HG02759 (cell line): ENCODE measurements around the gene PRICKLE2.
"Not testable (repeated sequence)": the region's sequence is repeated elsewhere in the genome, so short reads cannot be mapped to it uniquely, and the experiment has no call there.

ENCODE experiments used
- ATAC-seq: cut with Tn5 transposase; IDR thresholded peaks from one replicate; pipeline ENCODE4 v1.9.1; 2021; ENCODE audit warnings: mild to moderate bottlenecking, moderate library complexity; ENCODE audit not compliant: unreplicated experiment

PRICKLE2 gene

DNA sequence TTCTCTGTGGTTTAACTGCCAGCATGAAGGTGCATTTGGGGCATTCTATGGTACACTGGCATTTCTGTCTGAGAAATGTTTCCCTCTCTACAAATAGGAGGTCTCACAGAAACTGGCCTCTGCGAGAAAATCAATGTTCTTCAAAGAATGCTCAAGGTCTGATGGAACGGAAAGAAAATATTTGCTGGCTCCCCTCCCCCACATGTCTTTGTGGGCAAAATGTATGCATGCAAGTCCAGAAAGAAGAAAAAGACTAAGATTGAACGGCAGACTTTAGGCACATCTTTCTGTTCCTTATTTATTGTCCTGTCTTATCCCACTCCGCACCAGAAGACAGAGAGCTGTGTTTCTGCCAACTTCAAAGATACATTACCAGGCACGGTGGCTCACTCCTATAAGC lies 118.1 kb downstream of the PRICKLE2 start:
- ATAC-seq: no peak

DNA sequence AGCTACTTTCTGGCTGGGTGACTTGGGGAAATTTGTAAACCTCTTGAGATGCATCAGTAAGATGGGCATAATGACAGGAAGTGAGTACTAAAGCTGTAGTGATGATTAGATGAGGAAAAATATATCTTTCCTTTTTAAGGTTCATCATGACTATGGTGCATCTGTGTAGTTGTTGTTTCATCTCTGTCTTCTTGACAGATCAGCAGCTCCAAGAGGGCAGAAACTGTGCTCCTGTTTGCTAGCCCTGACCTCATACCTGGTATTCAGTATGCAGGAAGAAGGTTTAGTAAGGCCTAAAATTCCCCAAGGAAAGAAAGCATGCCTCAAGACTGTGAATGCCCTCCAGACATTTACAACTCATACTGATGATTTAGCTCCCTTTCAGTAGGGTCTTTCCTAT lies 119.5 kb downstream of the PRICKLE2 start:
- ATAC-seq: no peak

GRCh38 chr3:64104691-64105111 lies 120.6 kb downstream of the PRICKLE2 start:
- no peak for ATAC-seq

GRCh38 chr3:64104006-64104405 lies 121.3 kb downstream of the PRICKLE2 start:
- ATAC-seq: no peak

DNA sequence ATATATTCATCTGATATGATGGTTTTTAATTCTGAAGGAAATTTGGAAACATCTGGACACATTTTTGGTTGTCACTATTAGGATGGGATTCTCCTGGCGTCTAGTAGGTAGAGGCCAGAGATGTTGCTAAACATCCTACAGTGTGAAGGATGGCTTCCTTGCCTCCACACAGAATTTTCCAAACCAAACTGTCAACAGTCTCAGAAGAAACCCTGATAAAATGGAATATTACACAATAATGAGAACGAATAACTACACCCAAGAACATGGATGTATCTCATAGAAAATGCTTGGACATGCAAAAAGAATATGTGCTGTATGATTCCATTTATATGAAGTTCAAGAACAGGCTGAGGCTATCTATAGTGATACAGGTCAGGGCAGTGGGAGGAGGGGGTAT lies 122.1 kb downstream of the PRICKLE2 start:
- no peak for ATAC-seq

- ATAC-seq: no peak
Measured at GRCh38 chr3:64102147-64102546, 123.1 kb downstream of the PRICKLE2 start.

GRCh38 chr3:64099316-64099715 lies 126.0 kb downstream of the PRICKLE2 start:
- ATAC-seq: no peak

DNA sequence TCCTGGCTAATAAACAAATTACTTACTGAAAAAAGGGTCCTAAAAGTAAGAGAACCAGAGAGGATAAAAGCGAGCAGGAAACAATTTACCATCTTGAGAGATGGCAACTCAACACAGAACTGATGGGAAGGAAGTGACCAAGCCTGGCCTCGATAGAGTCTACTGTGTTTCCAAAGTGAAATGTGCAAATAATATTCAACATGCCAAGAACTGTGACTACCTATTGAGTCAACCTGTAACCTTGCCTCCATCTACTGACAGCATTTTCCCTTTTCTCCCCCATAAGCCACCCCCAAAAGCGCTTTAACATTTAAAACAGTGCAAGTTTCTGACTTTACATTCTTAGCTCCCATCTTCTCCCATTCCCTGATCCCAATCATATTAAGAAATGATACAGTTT lies 126.6 kb downstream of the PRICKLE2 start:
- no peak for ATAC-seq

- no peak for ATAC-seq
Measured at GRCh38 chr3:64097920-64098319, 127.3 kb downstream of the PRICKLE2 start.

DNA sequence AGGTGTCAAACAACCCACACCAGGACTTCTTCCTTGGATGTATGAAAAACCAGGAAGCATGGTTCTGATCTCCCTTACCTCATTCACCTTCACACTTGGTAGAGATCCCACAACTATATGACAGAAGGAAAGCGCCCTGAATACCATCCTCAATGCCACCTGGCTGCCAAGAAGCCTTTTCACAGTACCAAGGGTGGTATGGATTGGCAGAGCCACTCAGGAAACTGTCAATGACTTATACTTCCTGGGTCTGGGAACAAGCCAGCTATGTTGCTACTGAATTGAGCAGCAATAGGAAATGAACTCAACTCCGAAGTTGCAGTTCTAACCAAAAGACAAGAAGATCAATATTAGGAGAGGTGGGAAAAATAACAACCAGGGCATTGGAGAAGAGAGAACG lies 129.5 kb downstream of the PRICKLE2 start:
- ATAC-seq: no peak

GRCh38 chr3:64094713-64095079 lies 130.6 kb downstream of the PRICKLE2 start:
- ATAC-seq: no peak

DNA sequence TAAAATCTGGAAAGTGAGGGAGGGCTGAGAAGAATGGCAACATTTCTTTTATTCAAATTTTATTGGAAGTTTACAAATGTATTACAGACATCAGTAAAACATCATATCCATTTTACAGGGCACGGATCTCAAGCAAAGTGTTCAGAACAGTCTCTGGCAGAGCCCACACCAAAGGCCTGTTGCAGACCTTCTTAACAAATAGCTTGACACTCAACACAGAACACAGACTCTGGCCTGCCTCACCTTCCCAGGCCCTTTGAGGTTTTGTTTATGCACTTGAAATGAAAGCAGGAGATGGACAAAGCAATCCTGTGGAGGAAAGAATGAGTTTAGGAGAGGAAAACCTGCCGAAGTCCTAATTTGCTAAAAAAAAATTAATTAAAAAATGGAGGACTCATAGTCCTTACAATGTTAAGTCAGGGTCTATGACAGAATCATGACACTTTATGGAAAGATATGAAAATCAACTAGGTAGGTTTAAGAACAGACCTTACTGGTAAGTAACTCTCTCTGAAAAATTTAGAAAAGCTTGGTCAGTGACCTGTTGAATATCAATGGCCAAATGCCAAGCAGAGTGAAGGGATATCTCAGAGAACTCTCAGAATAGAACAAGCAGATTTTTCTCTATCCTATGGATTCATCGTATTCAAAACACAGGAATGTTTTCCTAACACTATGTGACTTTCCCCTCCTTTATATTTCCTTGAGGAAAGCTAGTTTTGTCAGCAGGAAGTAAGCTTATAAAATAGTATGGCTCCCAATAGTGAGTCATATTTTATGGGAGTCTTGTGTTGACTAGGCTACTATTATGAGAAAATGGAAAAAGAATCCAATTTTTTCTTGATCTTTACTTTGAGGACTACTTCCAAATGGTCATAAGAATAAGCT lies 131.2 kb downstream of the PRICKLE2 start:
- no peak for ATAC-seq

- ATAC-seq: no peak
Measured at GRCh38 chr3:64093211-64093610, 132.1 kb downstream of the PRICKLE2 start.

GRCh38 chr3:64091501-64091900 lies 133.8 kb downstream of the PRICKLE2 start:
- ATAC-seq: no peak

DNA sequence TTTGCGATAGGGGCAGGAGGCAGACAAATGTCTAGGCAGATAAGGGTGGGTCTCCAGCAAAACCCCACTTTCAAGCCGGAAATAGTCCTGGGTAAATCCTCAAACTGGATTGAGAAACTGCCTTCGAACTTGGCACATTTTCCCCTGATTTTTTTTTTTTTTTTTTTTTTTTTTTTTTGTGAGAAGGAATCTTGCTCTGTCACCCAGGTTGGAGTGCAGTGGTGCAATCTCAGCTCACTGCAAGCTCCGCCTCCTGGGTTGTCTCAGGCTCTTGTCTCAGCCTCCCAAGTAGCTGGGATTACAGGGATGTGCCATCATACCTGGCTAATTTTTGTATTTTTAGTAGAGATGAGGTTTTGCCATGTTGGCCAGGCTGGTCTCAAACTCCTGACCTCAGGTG lies 135.9 kb downstream of the PRICKLE2 start:
- not testable (repeated sequence) for ATAC-seq

- ATAC-seq: no peak
Measured at GRCh38 chr3:64088408-64089205, 136.7 kb downstream of the PRICKLE2 start.

GRCh38 chr3:64086479-64087252 lies 138.6 kb downstream of the PRICKLE2 start:
- no peak for ATAC-seq

DNA sequence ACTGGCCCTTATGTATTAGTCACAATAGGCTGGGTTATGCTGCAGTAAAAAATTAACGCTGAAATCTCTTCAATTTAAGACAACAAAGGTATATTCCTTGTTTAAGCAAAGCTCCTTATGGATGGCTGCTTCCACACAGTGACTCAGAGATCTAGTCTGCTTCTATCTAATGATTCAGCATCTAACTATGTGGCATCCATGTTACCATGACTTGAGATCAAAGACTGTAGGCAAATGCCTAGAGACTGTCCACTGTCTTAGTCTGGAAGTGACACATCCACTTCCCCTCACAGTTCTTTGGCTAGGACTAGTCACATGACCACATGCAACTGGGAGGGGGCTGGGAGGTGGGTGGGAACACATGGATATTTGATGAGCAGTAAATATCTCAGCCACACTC lies 140.6 kb downstream of the PRICKLE2 start:
- ATAC-seq: no peak

DNA sequence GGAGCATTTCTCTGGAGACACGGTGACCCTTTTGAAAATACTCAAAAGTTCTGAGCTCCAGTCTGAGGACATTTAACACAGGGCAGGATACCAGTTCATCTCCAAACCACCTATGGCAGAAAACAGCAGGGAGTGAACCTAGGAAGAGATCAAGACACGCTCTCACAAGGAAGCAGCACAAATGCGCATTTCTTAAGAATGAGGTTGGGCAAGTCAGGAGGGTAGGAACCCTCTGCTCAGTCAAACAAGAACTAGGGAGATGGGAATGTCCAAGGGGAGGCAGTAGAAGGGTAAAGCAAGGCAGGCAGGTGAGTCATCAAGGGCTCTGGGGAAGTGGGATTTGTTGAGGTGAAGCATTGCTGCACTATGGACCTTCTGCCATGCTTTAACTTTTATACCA lies 141.7 kb downstream of the PRICKLE2 start:
- ATAC-seq: no peak

- ATAC-seq: no peak
Measured at GRCh38 chr3:64082961-64083541, 142.2 kb downstream of the PRICKLE2 start.

DNA sequence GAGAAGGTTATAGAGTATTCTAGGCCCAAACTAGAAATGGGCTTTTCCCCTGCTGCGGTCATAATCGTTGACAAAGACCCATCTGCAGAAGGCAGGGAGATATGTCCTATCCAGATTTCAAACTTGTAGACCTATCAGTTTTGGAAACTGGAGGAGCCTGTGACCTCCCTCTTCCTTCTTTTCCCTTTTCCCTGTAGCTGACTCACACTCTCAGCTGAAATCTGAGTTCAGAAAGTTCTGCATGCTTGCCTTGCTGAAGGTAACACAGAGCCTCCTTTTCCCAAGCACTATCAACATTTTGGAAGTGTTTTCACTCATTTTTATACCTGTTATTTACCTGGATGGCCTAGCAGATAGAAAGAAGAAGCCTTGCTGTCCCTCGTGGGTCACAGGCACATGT lies 142.9 kb downstream of the PRICKLE2 start:
- no peak for ATAC-seq
